Spleen (tissue), 7 donors: ENCODE data around the gene PTRH2.

Experiments used
- CTCF ChIP-seq, 11 experiments: fragments of 200-600 bp in 7 of 11; fragments of 450-650 bp in 4 of 11; sonication (generic) in 4 of 11; IDR thresholded peaks in 8 of 11; conservative IDR thresholded peaks in 3 of 11; 1 replicate in 7 of 11; 2 replicates in 4 of 11; pipeline versions ENCODE4 v1.4.0 to v1.8.0; 2016 to 2021; ENCODE audit warnings: antibody characterized with exemption in 11 of 11, inconsistent platforms in 4 of 11, mild to moderate bottlenecking in 1 of 11
- POLR2A ChIP-seq, 3 donors: fragments of 450-650 bp; IDR thresholded peaks; one replicate each; pipeline ENCODE4 v1.5.1; 2017; ENCODE audit warnings: antibody characterized with exemption in 3 of 3, mild to moderate bottlenecking in 1 of 3
- POLR2AphosphoS5 ChIP-seq, 3 donors: sonication (generic); formaldehyde crosslinking; IDR thresholded peaks; one replicate each; pipeline ENCODE4 v1.5.1; 2017; ENCODE audit warnings: antibody characterized with exemption in 3 of 3
- donor health status: DM: no; HTN: no; CAD: no; lungs with moderate emphysema.
- donor health status: DM: no; HTN: no; CAD: no.
- donor health status: DM: no; HTN: no; CAD: no.

- no peak for TF ChIP-seq POLR2A (IDR thresholded peaks at IDR 0.05)
- TF ChIP-seq POLR2AphosphoS5 (IDR thresholded peaks at IDR 0.05), result no peak
- no peak for TF ChIP-seq CTCF (IDR thresholded peaks at IDR 0.05 in 8 of 11, conservative IDR thresholded peaks at IDR 0.05 in 3 of 11)
Observed at GRCh38 chr17:59707971-59708430, 771 bp upstream of the PTRH2 start.
